ENCODE measurements around the gene MAGED2.

DNA sequence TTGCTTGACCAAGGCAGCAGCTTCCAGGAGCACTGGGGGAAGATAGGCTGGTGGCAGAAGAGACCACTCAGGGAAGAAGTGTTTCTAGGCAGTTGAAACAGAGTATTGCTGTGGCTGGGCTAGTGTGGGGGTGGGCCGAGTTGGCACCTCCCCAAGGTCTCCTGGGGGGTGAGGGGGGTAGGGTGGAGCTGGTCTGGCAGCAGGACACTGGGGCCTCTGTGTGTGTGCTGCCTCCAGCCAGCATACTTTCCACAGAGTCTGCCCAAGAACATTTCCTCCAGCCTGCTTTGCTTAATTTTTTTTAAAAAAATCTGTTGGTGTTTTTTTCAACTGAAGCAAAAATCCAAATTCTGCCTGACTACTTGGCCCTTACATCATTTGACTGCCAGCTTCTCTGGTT is 13.5 kb upstream of the MAGED2 start:
- TF ChIP-seq CTCF (IDR thresholded peaks at IDR 0.05): no peak
- TF ChIP-seq POLR2A (IDR thresholded peaks at IDR 0.05): no peak
- no peak for TF ChIP-seq EP300 (IDR thresholded peaks at IDR 0.05)
- TF ChIP-seq POLR2AphosphoS5 (IDR thresholded peaks at IDR 0.05): no peak

All from upper lobe of left lung (tissue), 4 donors.